DMS 273 (cell line): Measurements from ENCODE around the gene IL17RC.
"Not testable (repeated sequence)": the region's sequence is repeated elsewhere in the genome, so short reads cannot be mapped to it uniquely, and the experiment has no call there.

Source experiments
- DNase-seq: peaks from one replicate; lab custom pipeline; 2025; ENCODE audit not compliant: unreplicated experiment; lab: John Stamatoyannopoulos, UW

IL17RC gene

GRCh38 chr3:9891072-9891622 is 25.8 kb upstream of the IL17RC start:
- DNase-seq, result no peak

GRCh38 chr3:9893739-9894138 is 23.2 kb upstream of the IL17RC start:
- DNase-seq, result no peak

GRCh38 chr3:9895715-9896114 is 21.2 kb upstream of the IL17RC start:
- DNase-seq, result not testable (repeated sequence)

GRCh38 chr3:9896755-9897407 is 20.0 kb upstream of the IL17RC start:
- not testable (repeated sequence) for DNase-seq

GRCh38 chr3:9897408-9898372 is 19.2 kb upstream of the IL17RC start:
- DNase-seq, result peak; percentile 33

- peak; percentile 7 for DNase-seq
Measured at GRCh38 chr3:9898467-9899241, 18.2 kb upstream of the IL17RC start.

- no peak for DNase-seq
Measured at GRCh38 chr3:9899289-9899791, 17.6 kb upstream of the IL17RC start.

GRCh38 chr3:9900965-9901415 is 15.9 kb upstream of the IL17RC start:
- not testable (repeated sequence) for DNase-seq

- no peak for DNase-seq
Measured at GRCh38 chr3:9901967-9902366, 14.9 kb upstream of the IL17RC start.

GRCh38 chr3:9902372-9903237 is 14.3 kb upstream of the IL17RC start, which contains the start of gene IL17RE:
TSS of gene IL17RE (plus strand) at chr3:9902848. CDS start at chr3:9902933, 85 bp downstream.
- DNase-seq, result no peak

- no peak for DNase-seq
Measured at GRCh38 chr3:9903238-9903624, 13.7 kb upstream of the IL17RC start.

- no peak for DNase-seq
Measured at GRCh38 chr3:9903904-9904303, 13.0 kb upstream of the IL17RC start.

- DNase-seq, result no peak
Measured at GRCh38 chr3:9906480-9906879, 10.4 kb upstream of the IL17RC start.

- DNase-seq, result no peak
Measured at GRCh38 chr3:9908286-9908685, 8.6 kb upstream of the IL17RC start.

GRCh38 chr3:9909221-9910013 is 7.5 kb upstream of the IL17RC start:
- no peak for DNase-seq

- DNase-seq, result no peak
Measured at GRCh38 chr3:9911863-9912262, 5.0 kb upstream of the IL17RC start.

GRCh38 chr3:9912294-9912935 is 4.5 kb upstream of the IL17RC start:
- DNase-seq, result no peak

GRCh38 chr3:9913601-9914000 is 3.3 kb upstream of the IL17RC start:
- DNase-seq, result no peak
